ENCODE data around the gene HK1.
"Not testable (repeated sequence)": the region's sequence is repeated elsewhere in the genome, so short reads cannot be mapped to it uniquely, and the experiment has no call there.

HK1 gene

GRCh38 chr10:69426376-69426727, 148.1 kb downstream of the HK1 start:
- FAIRE-seq: no peak

- FAIRE-seq: no peak
Observed at GRCh38 chr10:69428165-69428564, 149.9 kb downstream of the HK1 start.

GRCh38 chr10:69434169-69434568, 155.9 kb downstream of the HK1 start:
- FAIRE-seq: no peak

- no peak for FAIRE-seq
Observed at GRCh38 chr10:69434926-69435325, 156.6 kb downstream of the HK1 start.

GRCh38 chr10:69435966-69436520, 157.7 kb downstream of the HK1 start:
- no peak for FAIRE-seq

GRCh38 chr10:69437321-69438259, 159.3 kb downstream of the HK1 start:
- no peak for FAIRE-seq

- no peak for FAIRE-seq
Observed at GRCh38 chr10:69438536-69439349, 160.4 kb downstream of the HK1 start.

- FAIRE-seq: no peak
Observed at GRCh38 chr10:69439350-69439739, 161.0 kb downstream of the HK1 start.

GRCh38 chr10:69439813-69440506, 161.7 kb downstream of the HK1 start:
- no peak for FAIRE-seq

GRCh38 chr10:69443354-69443753, 165.1 kb downstream of the HK1 start:
- FAIRE-seq: no peak

- FAIRE-seq: no peak
Observed at GRCh38 chr10:69445041-69445440, 166.7 kb downstream of the HK1 start.

GRCh38 chr10:69446229-69446628, 167.9 kb downstream of the HK1 start:
- FAIRE-seq: no peak

- no peak for FAIRE-seq
Observed at GRCh38 chr10:69446650-69447151, 168.4 kb downstream of the HK1 start.

- no peak for FAIRE-seq
Observed at GRCh38 chr10:69449841-69450240, 171.5 kb downstream of the HK1 start.

GRCh38 chr10:69450395-69450794, 172.1 kb downstream of the HK1 start:
- FAIRE-seq: not testable (repeated sequence)

GRCh38 chr10:69451209-69451783, 173.0 kb downstream of the HK1 start, which contains the start of gene TSPAN15:
Gene TSPAN15 (plus strand): TSS chr10:69451465. CDS start chr10:69451595, 130 bp downstream.
- no peak for FAIRE-seq
